ENCODE measurements around the gene STARD3NL.

DNA sequence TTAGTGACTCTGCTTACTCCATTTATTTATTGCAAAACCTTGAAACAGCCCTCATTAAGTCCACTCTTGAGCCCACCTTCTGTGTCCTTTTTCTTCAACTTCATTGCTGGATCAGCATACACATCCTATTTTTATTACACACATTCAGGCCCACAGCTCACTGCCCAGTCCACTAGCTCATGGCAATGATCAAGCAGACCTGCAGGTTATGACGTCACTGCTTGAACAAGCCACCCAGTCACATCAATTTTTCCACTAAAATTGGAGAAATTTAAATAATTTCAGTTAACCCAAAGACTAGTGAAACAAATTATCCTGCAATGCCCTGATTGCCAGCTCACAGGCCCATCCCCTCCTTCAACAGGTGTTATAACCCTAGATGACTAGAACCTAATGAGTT is 16.0 kb upstream of the STARD3NL start:
- TF ChIP-seq, protein P1, sequence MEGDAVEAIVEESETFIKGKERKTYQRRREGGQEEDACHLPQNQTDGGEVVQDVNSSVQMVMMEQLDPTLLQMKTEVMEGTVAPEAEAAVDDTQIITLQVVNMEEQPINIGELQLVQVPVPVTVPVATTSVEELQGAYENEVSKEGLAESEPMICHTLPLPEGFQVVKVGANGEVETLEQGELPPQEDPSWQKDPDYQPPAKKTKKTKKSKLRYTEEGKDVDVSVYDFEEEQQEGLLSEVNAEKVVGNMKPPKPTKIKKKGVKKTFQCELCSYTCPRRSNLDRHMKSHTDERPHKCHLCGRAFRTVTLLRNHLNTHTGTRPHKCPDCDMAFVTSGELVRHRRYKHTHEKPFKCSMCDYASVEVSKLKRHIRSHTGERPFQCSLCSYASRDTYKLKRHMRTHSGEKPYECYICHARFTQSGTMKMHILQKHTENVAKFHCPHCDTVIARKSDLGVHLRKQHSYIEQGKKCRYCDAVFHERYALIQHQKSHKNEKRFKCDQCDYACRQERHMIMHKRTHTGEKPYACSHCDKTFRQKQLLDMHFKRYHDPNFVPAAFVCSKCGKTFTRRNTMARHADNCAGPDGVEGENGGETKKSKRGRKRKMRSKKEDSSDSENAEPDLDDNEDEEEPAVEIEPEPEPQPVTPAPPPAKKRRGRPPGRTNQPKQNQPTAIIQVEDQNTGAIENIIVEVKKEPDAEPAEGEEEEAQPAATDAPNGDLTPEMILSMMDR (conservative IDR thresholded peaks at IDR 0.05; ENCODE audit: low read length), result no peak
- no peak for TF ChIP-seq EZH2phosphoT487 (IDR thresholded peaks at IDR 0.05; ENCODE audit: borderline replicate concordance)
